Ecto neural progenitor cell (in vitro differentiated cells): Measurements from ENCODE around the gene TMEM258.

Source experiments
- DNase-seq: peaks from one replicate; pipeline ENCODE4 v3.0.0-alpha.2; 2018; ENCODE audit warnings: low spot score

TMEM258 gene

GRCh38 chr11:61775606-61776554 lies 16.5 kb downstream of the TMEM258 start:
- no peak for DNase-seq

GRCh38 chr11:61775106-61775505 lies 17.3 kb downstream of the TMEM258 start:
- DNase-seq, result no peak

GRCh38 chr11:61774411-61774810 lies 18.0 kb downstream of the TMEM258 start:
- DNase-seq, result no peak

- no peak for DNase-seq
Measured at GRCh38 chr11:61773809-61774208, 18.6 kb downstream of the TMEM258 start.

GRCh38 chr11:61773356-61773755 lies 19.0 kb downstream of the TMEM258 start:
- DNase-seq, result no peak

GRCh38 chr11:61771985-61772455 lies 20.4 kb downstream of the TMEM258 start:
- no peak for DNase-seq

- DNase-seq, result no peak
Measured at GRCh38 chr11:61771195-61771894, 21.1 kb downstream of the TMEM258 start.

- no peak for DNase-seq
Measured at GRCh38 chr11:61769946-61770683, 22.3 kb downstream of the TMEM258 start.

GRCh38 chr11:61769169-61769920 lies 23.1 kb downstream of the TMEM258 start:
- DNase-seq, result peak; percentile 59

- DNase-seq, result no peak
Measured at GRCh38 chr11:61768376-61769076, 23.9 kb downstream of the TMEM258 start.

- DNase-seq, result no peak
Measured at GRCh38 chr11:61766353-61766841, 26.0 kb downstream of the TMEM258 start.

- no peak for DNase-seq
Measured at GRCh38 chr11:61765550-61766253, 26.7 kb downstream of the TMEM258 start.

- no peak for DNase-seq
Measured at GRCh38 chr11:61764606-61765260, 27.7 kb downstream of the TMEM258 start.

- DNase-seq, result no peak
Measured at GRCh38 chr11:61763930-61764605, 28.3 kb downstream of the TMEM258 start.

GRCh38 chr11:61762798-61763197 lies 29.6 kb downstream of the TMEM258 start:
- no peak for DNase-seq

- DNase-seq, result no peak
Measured at GRCh38 chr11:61762223-61762615, 30.2 kb downstream of the TMEM258 start.

GRCh38 chr11:61761440-61762222 lies 30.8 kb downstream of the TMEM258 start:
- DNase-seq, result no peak

- no peak for DNase-seq
Measured at GRCh38 chr11:61760946-61761345, 31.5 kb downstream of the TMEM258 start.
